Measurements from ENCODE around the gene TNFRSF4. TPM values are rescaled to one million over a fixed set of nuclear protein-coding genes. Genes with fewer than 3 reads are reported as not detected.
A peak's percentile ranks its signal among the peaks of the same experiment; 100 is the strongest.

TNFRSF4 gene
- total RNA-seq, 1 donor from 2014 or later: 441 TPM

GRCh38 chr1:1216770-1217620 is 3.0 kb upstream of the TNFRSF4 start:
- peaks cover 66% of the 10 kb centered on the region for H3K36me3 Mint-ChIP-seq (ENCODE audit: low read depth)
- peak overlapping the region; percentile 90 for H3K27ac Mint-ChIP-seq
- H3K4me3 Mint-ChIP-seq (ENCODE audit: low read depth): peak overlapping the region; percentile 62
- H3K4me1 Mint-ChIP-seq (ENCODE audit: low read depth): peaks cover 32% of the 10 kb centered on the region
- no peak for DNase-seq (ENCODE audit: low spot score)
- H3K27me3 Mint-ChIP-seq (ENCODE audit: low read depth): no peaks in the 10 kb centered on the region
- no peaks in the 10 kb centered on the region for H3K9me3 Mint-ChIP-seq
- intact Hi-C loops (cut with micrococcal nuclease): no loop called here

GRCh38 chr1:1215881-1216605 is 2.1 kb upstream of the TNFRSF4 start:
- H3K27ac Mint-ChIP-seq: peak overlapping the region; percentile 90
- H3K4me3 Mint-ChIP-seq (ENCODE audit: low read depth): peak overlapping the region; percentile 62
- peaks cover 32% of the 10 kb centered on the region for H3K4me1 Mint-ChIP-seq (ENCODE audit: low read depth)
- no peak for DNase-seq (ENCODE audit: low spot score)
- no peaks in the 10 kb centered on the region for H3K9me3 Mint-ChIP-seq
- H3K36me3 Mint-ChIP-seq (ENCODE audit: low read depth): peaks cover 62% of the 10 kb centered on the region
- no peaks in the 10 kb centered on the region for H3K27me3 Mint-ChIP-seq (ENCODE audit: low read depth)
- intact Hi-C loops (cut with micrococcal nuclease): loop anchor here (2.0 kb wide), 1 partner anchor 15 kb away; no protein-coding TSS in a partner anchor

DNA sequence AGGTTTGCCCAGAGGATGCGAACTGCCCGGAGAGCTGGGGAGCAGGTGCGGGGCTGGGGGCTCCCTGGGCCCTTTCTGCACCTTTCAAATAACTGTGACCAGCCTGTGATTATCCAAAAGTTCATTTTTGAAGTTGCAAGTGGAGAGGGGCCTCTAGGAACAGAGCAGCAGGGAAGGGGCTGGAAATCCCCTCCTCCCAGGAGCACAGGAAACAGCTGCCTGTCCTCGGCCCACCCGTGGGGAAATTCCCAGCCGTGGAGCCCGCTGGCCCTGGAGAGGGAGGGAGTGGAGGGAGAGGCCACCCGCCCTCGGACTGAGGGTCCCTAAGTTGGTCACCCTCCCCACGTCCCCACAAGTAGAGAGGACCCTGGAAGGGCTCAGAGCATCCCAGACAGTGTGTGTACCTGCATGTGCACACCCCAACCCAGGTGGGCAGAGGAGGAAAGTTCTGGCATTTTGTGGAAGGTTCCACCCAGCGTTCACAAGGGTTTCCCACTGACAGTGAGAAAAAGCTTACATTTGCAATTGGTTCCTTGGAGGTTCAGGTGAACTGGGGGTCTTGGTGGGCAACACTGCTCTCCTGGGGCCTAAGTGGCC is 1.2 kb upstream of the TNFRSF4 start:
- intact Hi-C loops (cut with micrococcal nuclease): loop anchor here (2.0 kb wide), 1 partner anchor 16 kb away; no protein-coding TSS in a partner anchor
- H3K36me3 Mint-ChIP-seq (ENCODE audit: low read depth): peaks cover 61% of the 10 kb centered on the region

GRCh38 chr1:1212780-1213344 is 1.1 kb downstream of the TNFRSF4 start:
- no peak overlapping the region for H3K27ac Mint-ChIP-seq
- DNase-seq (ENCODE audit: low spot score): no peak
- H3K4me3 Mint-ChIP-seq (ENCODE audit: low read depth): peak overlapping the region; percentile 77
- H3K36me3 Mint-ChIP-seq (ENCODE audit: low read depth): peaks cover 56% of the 10 kb centered on the region
- peaks cover 37% of the 10 kb centered on the region for H3K4me1 Mint-ChIP-seq (ENCODE audit: low read depth)
- H3K27me3 Mint-ChIP-seq (ENCODE audit: low read depth): no peaks in the 10 kb centered on the region
- intact Hi-C loops (cut with micrococcal nuclease): no loop called here
- H3K9me3 Mint-ChIP-seq: no peaks in the 10 kb centered on the region

More for the DNA sequence above, 1.2 kb upstream of the TNFRSF4 start:
- H3K4me1 Mint-ChIP-seq (ENCODE audit: low read depth): peaks cover 33% of the 10 kb centered on the region
- H3K9me3 Mint-ChIP-seq: no peaks in the 10 kb centered on the region
- H3K4me3 Mint-ChIP-seq (ENCODE audit: low read depth): peak overlapping the region; percentile 75
- H3K27me3 Mint-ChIP-seq (ENCODE audit: low read depth): no peaks in the 10 kb centered on the region
- H3K27ac Mint-ChIP-seq: peak overlapping the region; percentile 60
- DNase-seq (ENCODE audit: low spot score): no peak

DNA sequence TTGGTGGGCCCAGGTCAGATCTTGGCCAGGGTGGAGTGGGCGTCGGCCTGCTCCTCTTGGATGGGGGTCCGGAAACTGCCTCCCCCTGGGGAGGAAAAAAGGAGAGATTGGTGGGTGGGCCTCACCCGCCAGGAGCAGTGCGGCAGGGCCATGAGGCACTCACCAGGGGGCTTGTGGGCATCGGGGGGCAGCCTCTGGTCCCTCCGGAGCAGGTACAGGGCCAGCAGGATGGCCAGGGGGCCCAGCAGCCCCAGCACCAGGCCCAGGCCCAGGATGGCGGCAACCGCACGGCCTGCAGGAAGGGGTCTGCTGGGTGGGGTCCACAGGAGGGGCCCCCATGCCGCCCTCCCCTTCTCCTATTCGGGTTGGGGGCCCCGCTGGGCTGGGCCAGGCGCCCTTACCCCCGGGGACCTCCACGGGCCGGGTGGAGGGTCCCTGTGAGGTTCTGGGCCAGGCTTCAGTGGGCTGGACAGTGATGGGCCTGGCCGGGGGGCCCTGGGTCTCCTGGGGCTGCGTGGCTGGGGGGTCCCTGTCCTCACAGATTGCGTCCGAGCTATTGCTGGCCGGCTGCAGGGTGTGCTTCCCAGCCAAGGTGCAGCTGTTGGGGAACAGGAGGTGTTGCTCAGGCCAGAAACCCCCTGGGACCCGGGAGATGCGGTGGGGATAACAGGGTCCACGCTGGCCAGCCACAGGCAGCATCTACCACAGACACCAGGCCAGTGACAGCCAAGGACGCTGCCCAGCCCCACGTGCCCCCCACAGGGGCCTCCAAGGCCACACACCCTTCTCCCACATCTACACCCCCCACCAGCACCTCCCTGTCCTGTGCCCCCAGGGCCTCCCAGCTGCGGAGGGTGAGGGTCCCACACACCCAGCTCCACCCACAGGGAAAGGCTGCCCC is 2.2 kb downstream of the TNFRSF4 start:
- Mint-ChIP-seq H3K9me3 (no peaks in the 10 kb centered on the region), H3K27me3 (ENCODE audit: low read depth) (no peaks in the 10 kb centered on the region), H3K27ac (peak overlapping the region; percentile 28), H3K36me3 (ENCODE audit: low read depth) (peaks cover 48% of the 10 kb centered on the region), H3K4me1 (ENCODE audit: low read depth) (peaks cover 34% of the 10 kb centered on the region), H3K4me3 (ENCODE audit: low read depth) (peak overlapping the region; percentile 71)
- intact Hi-C loops (cut with micrococcal nuclease): no loop called here
- no peak for DNase-seq (ENCODE audit: low spot score)

- DNase-seq (ENCODE audit: low spot score): no peak
- H3K4me3 Mint-ChIP-seq (ENCODE audit: low read depth): peak overlapping the region; percentile 66
- peak overlapping the region; percentile 63 for H3K27ac Mint-ChIP-seq
- intact Hi-C loops (cut with micrococcal nuclease): no loop called here
- H3K36me3 Mint-ChIP-seq (ENCODE audit: low read depth): peaks cover 43% of the 10 kb centered on the region
- H3K9me3 Mint-ChIP-seq: no peaks in the 10 kb centered on the region
- H3K27me3 Mint-ChIP-seq (ENCODE audit: low read depth): no peaks in the 10 kb centered on the region
- peaks cover 31% of the 10 kb centered on the region for H3K4me1 Mint-ChIP-seq (ENCODE audit: low read depth)
Measured at GRCh38 chr1:1210726-1211540, 3.0 kb downstream of the TNFRSF4 start.

DNA sequence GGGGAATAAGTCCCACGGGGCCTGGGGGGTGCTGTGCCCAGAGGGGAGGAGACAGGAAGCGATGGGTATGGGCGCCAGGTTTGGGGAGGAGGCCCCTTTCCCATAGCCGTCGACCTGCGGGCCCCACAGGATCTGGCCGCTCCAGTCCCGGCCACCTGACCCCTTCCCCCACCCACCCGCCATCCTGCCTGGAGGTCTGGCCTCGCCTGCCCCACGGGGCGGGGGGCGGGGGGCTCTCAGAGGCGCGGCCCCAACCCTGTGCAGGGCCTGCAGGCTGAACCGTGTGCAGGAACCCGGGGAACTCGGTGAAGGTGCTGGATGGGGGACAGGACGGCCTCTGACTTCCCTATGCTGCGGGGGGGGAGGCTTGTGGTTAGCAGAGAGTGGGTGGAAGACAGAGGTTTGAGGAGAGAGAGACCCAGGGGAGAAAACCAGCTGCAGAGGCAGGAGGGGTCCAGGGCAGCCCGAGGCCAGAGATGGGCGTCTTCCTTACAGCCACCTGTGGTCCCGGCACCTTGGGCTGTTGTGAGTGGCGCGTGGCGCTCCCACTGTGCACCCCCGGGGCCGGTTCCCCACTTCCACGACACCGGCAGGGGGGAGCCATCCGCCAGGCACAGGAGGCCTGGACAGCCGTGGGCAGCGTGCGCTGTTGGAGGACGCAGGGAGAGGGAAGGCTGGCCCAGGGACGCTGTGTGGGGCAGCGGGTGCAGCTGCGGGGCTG is 5.1 kb downstream of the TNFRSF4 start:
- intact Hi-C loops (cut with micrococcal nuclease): loop anchor here (2.0 to 10.0 kb wide), 4 partner anchors 64 to 194 kb away; partner anchors contain the start of genes C1orf159, ISG15 and UBE2J2
- Mint-ChIP-seq H3K27ac (peak overlapping the region; percentile 97), H3K27me3 (ENCODE audit: low read depth) (no peaks in the 10 kb centered on the region), H3K4me1 (ENCODE audit: low read depth) (peaks cover 19% of the 10 kb centered on the region), H3K36me3 (ENCODE audit: low read depth) (peaks cover 35% of the 10 kb centered on the region), H3K9me3 (no peaks in the 10 kb centered on the region), H3K4me3 (ENCODE audit: low read depth) (peak overlapping the region; percentile 83)
- DNase-seq (ENCODE audit: low spot score): no peak

DNA sequence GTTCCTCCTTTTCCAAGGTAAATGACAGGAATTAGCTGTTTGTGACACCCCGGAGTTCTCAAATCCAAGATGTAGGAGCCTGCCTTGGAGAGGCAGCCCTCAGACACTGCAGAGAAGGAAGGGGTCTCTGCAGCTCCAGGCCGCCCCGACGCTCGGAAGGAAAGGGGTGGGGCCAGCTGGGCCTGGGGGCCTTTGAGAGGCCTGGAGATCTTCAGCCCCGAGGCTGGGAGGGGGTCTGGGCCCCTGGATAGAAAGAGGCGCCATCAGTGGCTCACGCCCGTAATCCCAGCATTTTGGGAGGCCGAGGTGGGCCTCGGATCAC is 6.4 kb downstream of the TNFRSF4 start:
- H3K4me3 Mint-ChIP-seq (ENCODE audit: low read depth): peak overlapping the region; percentile 83
- peaks cover 19% of the 10 kb centered on the region for H3K4me1 Mint-ChIP-seq (ENCODE audit: low read depth)
- DNase-seq (ENCODE audit: low spot score): no peak
- no peaks in the 10 kb centered on the region for H3K9me3 Mint-ChIP-seq
- no peaks in the 10 kb centered on the region for H3K27me3 Mint-ChIP-seq (ENCODE audit: low read depth)
- peaks cover 33% of the 10 kb centered on the region for H3K36me3 Mint-ChIP-seq (ENCODE audit: low read depth)
- intact Hi-C loops (cut with micrococcal nuclease): loop anchor here (5.0 to 10.0 kb wide), 2 partner anchors 65 to 193 kb away; partner anchors contain the start of gene ISG15
- peak overlapping the region; percentile 97 for H3K27ac Mint-ChIP-seq

- Mint-ChIP-seq H3K27me3 (ENCODE audit: low read depth) (no peaks in the 10 kb centered on the region), H3K4me1 (ENCODE audit: low read depth) (peaks cover 19% of the 10 kb centered on the region), H3K9me3 (no peaks in the 10 kb centered on the region), H3K36me3 (ENCODE audit: low read depth) (peaks cover 33% of the 10 kb centered on the region), H3K27ac (peak overlapping the region; percentile 68), H3K4me3 (ENCODE audit: low read depth) (peak overlapping the region; percentile 80)
- intact Hi-C loops (cut with micrococcal nuclease): loop anchor here (5.0 to 10.0 kb wide), 2 partner anchors 65 to 192 kb away; partner anchors contain the start of gene ISG15
- DNase-seq (ENCODE audit: low spot score): no peak
Measured at GRCh38 chr1:1206966-1207531, 6.9 kb downstream of the TNFRSF4 start.

GRCh38 chr1:1206376-1206965 is 7.5 kb downstream of the TNFRSF4 start, which contains the start of gene TNFRSF18:
Gene TNFRSF18, minus strand, starts transcription at chr1:1206592. Its CDS starts 21 bp downstream, at chr1:1206571.
- H3K27ac Mint-ChIP-seq: peak within 1 kb of the TSS; percentile 68
- no peaks in the 10 kb centered on the region for H3K27me3 Mint-ChIP-seq (ENCODE audit: low read depth)
- DNase-seq (ENCODE audit: low spot score): no peak
- no peaks in the 10 kb centered on the region for H3K9me3 Mint-ChIP-seq
- intact Hi-C loops (cut with micrococcal nuclease): loop anchor here (5.0 to 10.0 kb wide), 2 partner anchors 64 to 192 kb away; partner anchors contain the start of gene ISG15
- peaks cover 32% of the 10 kb centered on the region for H3K36me3 Mint-ChIP-seq (ENCODE audit: low read depth)
- H3K4me1 Mint-ChIP-seq (ENCODE audit: low read depth): peaks cover 19% of the 10 kb centered on the region
- H3K4me3 Mint-ChIP-seq (ENCODE audit: low read depth): peak within 1 kb of the TSS; percentile 82

All from activated T-helper 2 cell treated with anti-CD3 and anti-CD28 coated beads, Interferon-gamma antibody, Interleukin-2, Interleukin-4, amounts not matched to agents 10 μg/mL and 5 μg/mL and 100 μg/mL, durations not matched to agents 14 hours and 24 hours and 36 hours (primary cell).